ENCODE results near the gene HDAC7.

Gene HDAC7

GRCh38 chr12:47791874-47792273 lies 27.8 kb downstream of the HDAC7 start:
- no peak for ATAC-seq
- TF ChIP-seq ZC3H10 (CRISPR knock-in tag; IDR thresholded peaks at IDR 0.05) (no peak), ARNTL (CRISPR knock-in tag; IDR thresholded peaks at IDR 0.05; ENCODE audit: borderline replicate concordance, low read depth) (no peak), RARB (CRISPR knock-in tag; IDR thresholded peaks at IDR 0.05) (no peak), TSHZ2 (CRISPR knock-in tag; IDR thresholded peaks at IDR 0.05) (no peak)

GRCh38 chr12:47791351-47791746 lies 28.4 kb downstream of the HDAC7 start:
- TF ChIP-seq TCF4 (CRISPR knock-in tag; IDR thresholded peaks at IDR 0.05; ENCODE audit: borderline replicate concordance): no peak
- no peak for TF ChIP-seq ISL1 (CRISPR knock-in tag; IDR thresholded peaks at IDR 0.05)
- no peak for TF ChIP-seq CSDC2 (CRISPR knock-in tag; IDR thresholded peaks at IDR 0.05)
- TF ChIP-seq ZFP3 (CRISPR knock-in tag; IDR thresholded peaks at IDR 0.05): no peak
- ATAC-seq: no peak

GRCh38 chr12:47790676-47791350 lies 28.9 kb downstream of the HDAC7 start:
- no peak for TF ChIP-seq ZFP3 (CRISPR knock-in tag; IDR thresholded peaks at IDR 0.05)
- no peak for TF ChIP-seq ZFP30 (CRISPR knock-in tag; IDR thresholded peaks at IDR 0.05)
- TF ChIP-seq ZNF8 (CRISPR knock-in tag; IDR thresholded peaks at IDR 0.05): no peak
- TF ChIP-seq ZNF70 (CRISPR knock-in tag; IDR thresholded peaks at IDR 0.05): no peak
- no peak for TF ChIP-seq SNAI2 (CRISPR knock-in tag; IDR thresholded peaks at IDR 0.05)
- TF ChIP-seq ESRRG (CRISPR knock-in tag; IDR thresholded peaks at IDR 0.05): no peak
- TF ChIP-seq TSHZ2 (CRISPR knock-in tag; IDR thresholded peaks at IDR 0.05): no peak
- no peak for TF ChIP-seq OSR1 (CRISPR knock-in tag; IDR thresholded peaks at IDR 0.05)
- no peak for TF ChIP-seq CREB5 (CRISPR knock-in tag; IDR thresholded peaks at IDR 0.05; ENCODE audit: low read depth)
- TF ChIP-seq ISL1 (CRISPR knock-in tag; IDR thresholded peaks at IDR 0.05): no peak
- TF ChIP-seq CSDC2 (CRISPR knock-in tag; IDR thresholded peaks at IDR 0.05): no peak
- no peak for TF ChIP-seq GLIS3 (CRISPR knock-in tag; IDR thresholded peaks at IDR 0.05)
- no peak for TF ChIP-seq ZC3H10 (CRISPR knock-in tag; IDR thresholded peaks at IDR 0.05)
- TF ChIP-seq TCF4 (CRISPR knock-in tag; IDR thresholded peaks at IDR 0.05; ENCODE audit: borderline replicate concordance): no peak
- TF ChIP-seq ARNTL (CRISPR knock-in tag; IDR thresholded peaks at IDR 0.05; ENCODE audit: borderline replicate concordance, low read depth): no peak
- ATAC-seq: no peak

- no peak for ATAC-seq
- TF ChIP-seq RARB (CRISPR knock-in tag; IDR thresholded peaks at IDR 0.05) (no peak), CSDC2 (CRISPR knock-in tag; IDR thresholded peaks at IDR 0.05) (no peak), ZNF8 (CRISPR knock-in tag; IDR thresholded peaks at IDR 0.05) (no peak), ZFP3 (CRISPR knock-in tag; IDR thresholded peaks at IDR 0.05) (no peak), CSRNP3 (CRISPR knock-in tag; IDR thresholded peaks at IDR 0.05) (no peak), GLIS3 (CRISPR knock-in tag; IDR thresholded peaks at IDR 0.05) (no peak), SNAI2 (CRISPR knock-in tag; IDR thresholded peaks at IDR 0.05) (no peak), PPARA (CRISPR knock-in tag; IDR thresholded peaks at IDR 0.05; ENCODE audit: borderline replicate concordance) (no peak), BACH2 (CRISPR knock-in tag; IDR thresholded peaks at IDR 0.05; ENCODE audit: borderline replicate concordance) (no peak), CREB5 (CRISPR knock-in tag; IDR thresholded peaks at IDR 0.05; ENCODE audit: low read depth) (no peak), PATZ1 (CRISPR knock-in tag; IDR thresholded peaks at IDR 0.05; ENCODE audit: borderline replicate concordance) (no peak), ARNTL (CRISPR knock-in tag; IDR thresholded peaks at IDR 0.05; ENCODE audit: borderline replicate concordance, low read depth) (no peak), TOX (CRISPR knock-in tag; IDR thresholded peaks at IDR 0.05; ENCODE audit: borderline replicate concordance) (no peak), ISL1 (CRISPR knock-in tag; IDR thresholded peaks at IDR 0.05) (no peak), ZNF565 (CRISPR knock-in tag; conservative IDR thresholded peaks at IDR 0.05; ENCODE audit: low read depth) (no peak)
Measured at GRCh38 chr12:47789712-47790489, 29.8 kb downstream of the HDAC7 start.
